Measurements from ENCODE around the gene MEGF6.

- TF ChIP-seq POLR2AphosphoS5 (IDR thresholded peaks at IDR 0.05; ENCODE audit: low read depth) (no peak), GABPA (IDR thresholded peaks at IDR 0.05; ENCODE audit: low read depth) (no peak), REST (IDR thresholded peaks at IDR 0.05; ENCODE audit: insufficient replicate concordance, low read depth) (no peak), SPI1 (IDR thresholded peaks at IDR 0.05; ENCODE audit: borderline replicate concordance, low read depth) (no peak)
- TF ChIP-seq, protein P1, sequence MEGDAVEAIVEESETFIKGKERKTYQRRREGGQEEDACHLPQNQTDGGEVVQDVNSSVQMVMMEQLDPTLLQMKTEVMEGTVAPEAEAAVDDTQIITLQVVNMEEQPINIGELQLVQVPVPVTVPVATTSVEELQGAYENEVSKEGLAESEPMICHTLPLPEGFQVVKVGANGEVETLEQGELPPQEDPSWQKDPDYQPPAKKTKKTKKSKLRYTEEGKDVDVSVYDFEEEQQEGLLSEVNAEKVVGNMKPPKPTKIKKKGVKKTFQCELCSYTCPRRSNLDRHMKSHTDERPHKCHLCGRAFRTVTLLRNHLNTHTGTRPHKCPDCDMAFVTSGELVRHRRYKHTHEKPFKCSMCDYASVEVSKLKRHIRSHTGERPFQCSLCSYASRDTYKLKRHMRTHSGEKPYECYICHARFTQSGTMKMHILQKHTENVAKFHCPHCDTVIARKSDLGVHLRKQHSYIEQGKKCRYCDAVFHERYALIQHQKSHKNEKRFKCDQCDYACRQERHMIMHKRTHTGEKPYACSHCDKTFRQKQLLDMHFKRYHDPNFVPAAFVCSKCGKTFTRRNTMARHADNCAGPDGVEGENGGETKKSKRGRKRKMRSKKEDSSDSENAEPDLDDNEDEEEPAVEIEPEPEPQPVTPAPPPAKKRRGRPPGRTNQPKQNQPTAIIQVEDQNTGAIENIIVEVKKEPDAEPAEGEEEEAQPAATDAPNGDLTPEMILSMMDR (IDR thresholded peaks at IDR 0.05; ENCODE audit: insufficient read depth, low read length) = no peak
Observed at GRCh38 chr1:3481046-3481445, 130.3 kb downstream of the MEGF6 start.
